BE2C (cell line): ENCODE measurements around the gene SYCP3.
A peak's percentile ranks its signal among the peaks of the same experiment; 100 is the strongest.

ENCODE experiments used
- DNase-seq: peaks from one replicate; pipeline ENCODE4 v3.0.0-alpha.2; 2020
- H3K27me3 ChIP-seq: fragments of 250-450 bp; sonication (Bioruptor Pico); 2 replicates; pipeline ENCODE4 v1.5.1; 2020; ENCODE audit warnings: mild to moderate bottlenecking
- H3K36me3 ChIP-seq: fragments of 250-450 bp; sonication (Bioruptor Pico); 2 replicates; pipeline ENCODE4 v1.5.1; 2020; ENCODE audit warnings: mild to moderate bottlenecking
- H3K4me1 ChIP-seq: fragments of 250-450 bp; sonication (Bioruptor Pico); 2 replicates; pipeline ENCODE4 v1.5.1; 2020
- H3K4me3 ChIP-seq: 2 replicates; pipeline ENCODE4 v1.5.1; 2011; ENCODE audit warnings: low read depth, low read length
- H3K9me3 ChIP-seq: fragments of 250-450 bp; sonication (Bioruptor Pico); 2 replicates; pipeline ENCODE4 v1.5.1; 2020
- CTCF ChIP-seq: IDR thresholded peaks from 2 replicates; pipeline ENCODE4 v1.5.1; 2012; ENCODE audit warnings: mild to moderate bottlenecking, low read depth, low read length

The SYCP3 gene

GRCh38 chr12:101706403-101706802, 32.9 kb downstream of the SYCP3 start:
- Histone ChIP-seq H3K9me3 (no peaks in the 10 kb centered on the region), H3K27me3 (no peaks in the 10 kb centered on the region), H3K36me3 (no peaks in the 10 kb centered on the region), H3K4me3 (no peak overlapping the region), H3K4me1 (no peaks in the 10 kb centered on the region; the same call in 1 of the 2 replicates)
- no peak for DNase-seq
- no peak for TF ChIP-seq CTCF

GRCh38 chr12:101703487-101703886, 35.8 kb downstream of the SYCP3 start:
- Histone ChIP-seq H3K36me3 (no peaks in the 10 kb centered on the region), H3K4me1 (peaks cover 3% of the 10 kb centered on the region; the same call in 1 of the 2 replicates), H3K27me3 (no peaks in the 10 kb centered on the region), H3K4me3 (no peak overlapping the region), H3K9me3 (no peaks in the 10 kb centered on the region)
- no peak for DNase-seq
- TF ChIP-seq CTCF = no peak

GRCh38 chr12:101700299-101700820, 38.9 kb downstream of the SYCP3 start:
- peaks cover 3% of the 10 kb centered on the region; the same call in 1 of the 2 replicates for H3K4me1 ChIP-seq
- no peak for DNase-seq
- no peaks in the 10 kb centered on the region for H3K27me3 ChIP-seq
- no peak for TF ChIP-seq CTCF
- H3K36me3 ChIP-seq = peaks cover 5% of the 10 kb centered on the region; the same call in 1 of the 2 replicates
- H3K9me3 ChIP-seq = no peaks in the 10 kb centered on the region
- H3K4me3 ChIP-seq = no peak overlapping the region

GRCh38 chr12:101698800-101699347, 40.4 kb downstream of the SYCP3 start:
- H3K27me3 ChIP-seq = no peaks in the 10 kb centered on the region
- H3K36me3 ChIP-seq = peaks cover 5% of the 10 kb centered on the region; the same call in 1 of the 2 replicates
- DNase-seq = peak; percentile 14
- no peaks in the 10 kb centered on the region for H3K9me3 ChIP-seq
- peak; percentile 44 for TF ChIP-seq CTCF
- H3K4me1 ChIP-seq = peaks cover 3% of the 10 kb centered on the region; the same call in 1 of the 2 replicates
- peak overlapping the region; percentile 83 for H3K4me3 ChIP-seq

- peak; percentile 20 for DNase-seq
Measured at GRCh38 chr12:101697930-101698799, 41.1 kb downstream of the SYCP3 start.

More at GRCh38 chr12:101697930-101698799, 41.1 kb downstream of the SYCP3 start:
- H3K9me3 ChIP-seq = no peaks in the 10 kb centered on the region
- H3K36me3 ChIP-seq = peaks cover 5% of the 10 kb centered on the region; the same call in 1 of the 2 replicates
- peak overlapping the region; percentile 83 for H3K4me3 ChIP-seq
- peaks cover 3% of the 10 kb centered on the region; the same call in 1 of the 2 replicates for H3K4me1 ChIP-seq
- no peaks in the 10 kb centered on the region for H3K27me3 ChIP-seq
- no peak for TF ChIP-seq CTCF
